Superior temporal gyrus (tissue), 1 donor: Measurements from ENCODE around the gene ZNF319.
"Not testable (repeated sequence)": the region's sequence is repeated elsewhere in the genome, so short reads cannot be mapped to it uniquely, and the experiment has no call there.

Source experiments
- DNase-seq: peaks from one replicate; pipeline ENCODE4 v3.0.0-alpha.2; 2016; ENCODE audit errors: extremely low spot score

Gene ZNF319

GRCh38 chr16:58022601-58023371, 22.3 kb upstream of the ZNF319 start:
- DNase-seq: peak; percentile 62

GRCh38 chr16:58021661-58022551, 21.4 kb upstream of the ZNF319 start:
- no peak for DNase-seq

- peak; percentile 85 for DNase-seq
Measured at GRCh38 chr16:58020628-58021521, 20.4 kb upstream of the ZNF319 start.

GRCh38 chr16:58019866-58020538, 19.5 kb upstream of the ZNF319 start:
- no peak for DNase-seq

- DNase-seq: no peak
Measured at GRCh38 chr16:58018803-58019202, 18.3 kb upstream of the ZNF319 start.

- DNase-seq: no peak
Measured at GRCh38 chr16:58016840-58017446, 16.5 kb upstream of the ZNF319 start.

GRCh38 chr16:58013201-58013956, 12.9 kb upstream of the ZNF319 start:
- no peak for DNase-seq

- DNase-seq: no peak
Measured at GRCh38 chr16:58012481-58012880, 12.0 kb upstream of the ZNF319 start.

- DNase-seq: no peak
Measured at GRCh38 chr16:58011652-58012051, 11.2 kb upstream of the ZNF319 start.

GRCh38 chr16:58010886-58011285, 10.4 kb upstream of the ZNF319 start:
- no peak for DNase-seq

GRCh38 chr16:58009856-58010416, 9.5 kb upstream of the ZNF319 start:
- DNase-seq: no peak

GRCh38 chr16:58004736-58005135, 4.3 kb upstream of the ZNF319 start:
- not testable (repeated sequence) for DNase-seq

GRCh38 chr16:58002936-58003335, 2.5 kb upstream of the ZNF319 start:
- DNase-seq: no peak

- no peak for DNase-seq
Measured at GRCh38 chr16:58002416-58002800, 1.9 kb upstream of the ZNF319 start.

GRCh38 chr16:58001781-58002415, 1.4 kb upstream of the ZNF319 start:
- DNase-seq: no peak

GRCh38 chr16:58000706-58001676, 519 bp upstream of the ZNF319 start, which contains the start of gene USB1:
TSS of gene USB1 (plus strand) at chr16:58001407. CDS start at chr16:58001484, 77 bp downstream.
- peak; percentile 87 for DNase-seq

GRCh38 chr16:57999366-57999970, 1.0 kb downstream of the ZNF319 start:
- peak; percentile 18 for DNase-seq

- DNase-seq: no peak
Measured at GRCh38 chr16:57998992-57999365, 1.5 kb downstream of the ZNF319 start.
